Endothelial cell (in vitro differentiated cells): ENCODE data around the gene SAMD5. TPM values are rescaled to one million over a fixed set of nuclear protein-coding genes. Genes with fewer than 3 reads are reported as not detected.

Experiments
- DNase-seq: peaks from one replicate; pipeline ENCODE4 v3.0.0; 2021; ENCODE audit warnings: low spot score
- H3K27ac Mint-ChIP-seq: one replicate; pipeline ENCODE4 v1.8.0; 2021; ENCODE audit warnings: mixed read lengths, inconsistent platforms; ENCODE audit not compliant: unreplicated experiment
- H3K27me3 Mint-ChIP-seq: one replicate; pipeline ENCODE4 v1.8.0; 2021; ENCODE audit warnings: mild to moderate bottlenecking, moderate library complexity, mixed read lengths, inconsistent platforms; ENCODE audit not compliant: unreplicated experiment
- H3K36me3 Mint-ChIP-seq: one replicate; pipeline ENCODE4 v1.8.0; 2021; ENCODE audit warnings: mild to moderate bottlenecking, low read depth, mixed read lengths, inconsistent platforms; ENCODE audit not compliant: unreplicated experiment
- H3K4me1 Mint-ChIP-seq: one replicate; pipeline ENCODE4 v1.8.0; 2021; ENCODE audit warnings: mild to moderate bottlenecking, mixed read lengths, inconsistent platforms; ENCODE audit not compliant: unreplicated experiment
- H3K4me3 Mint-ChIP-seq: one replicate; pipeline ENCODE4 v1.8.0; 2021; ENCODE audit warnings: mild to moderate bottlenecking, mixed read lengths, inconsistent platforms; ENCODE audit not compliant: unreplicated experiment
- H3K9me3 Mint-ChIP-seq: one replicate; pipeline ENCODE4 v1.8.0; 2021; ENCODE audit warnings: mixed read lengths, inconsistent platforms; ENCODE audit not compliant: unreplicated experiment
- CTCF ChIP-seq: fragments of 200-600 bp; sonication (generic); IDR thresholded peaks from one replicate; pipeline ENCODE4 v1.5.0; 2021; ENCODE audit warnings: antibody characterized with exemption; ENCODE audit not compliant: unreplicated experiment
- total RNA-seq: library from RNA; stranded (reverse); fragmentation: NEBNext Ultra II Directional; extraction: Animal tissue kit (Norgen Biotek cat#: 25700); gene quantifications from one replicate; pipeline ENCODE4 v1.2.1, GENCODE V29; 2021; ENCODE audit not compliant: unreplicated experiment

The SAMD5 gene
- total RNA-seq, 1 donor from 2014 or later: 4.7 TPM

- peaks cover 10% of the 10 kb centered on the region for H3K27me3 Mint-ChIP-seq
- H3K9me3 Mint-ChIP-seq: no peaks in the 10 kb centered on the region
- no peak for DNase-seq
- H3K36me3 Mint-ChIP-seq: peaks cover 8% of the 10 kb centered on the region
- no peak for TF ChIP-seq CTCF
- peak overlapping the region; percentile 89 for H3K4me3 Mint-ChIP-seq
- peaks cover 20% of the 10 kb centered on the region for H3K4me1 Mint-ChIP-seq
- H3K27ac Mint-ChIP-seq: no peak overlapping the region
Observed at GRCh38 chr6:147509891-147510290, 1.4 kb downstream of the SAMD5 start.

- Mint-ChIP-seq H3K36me3 (peaks cover 8% of the 10 kb centered on the region), H3K4me3 (no peak overlapping the region), H3K9me3 (no peaks in the 10 kb centered on the region), H3K27ac (no peak overlapping the region), H3K27me3 (peaks cover 8% of the 10 kb centered on the region), H3K4me1 (peaks cover 19% of the 10 kb centered on the region)
- no peak for DNase-seq
- TF ChIP-seq CTCF: no peak
Observed at GRCh38 chr6:147510929-147511590, 2.6 kb downstream of the SAMD5 start.

- Mint-ChIP-seq H3K4me3 (no peak overlapping the region), H3K4me1 (peaks cover 6% of the 10 kb centered on the region), H3K27ac (no peak overlapping the region), H3K27me3 (peaks cover 5% of the 10 kb centered on the region), H3K9me3 (no peaks in the 10 kb centered on the region), H3K36me3 (peaks cover 3% of the 10 kb centered on the region)
- TF ChIP-seq CTCF: no peak
- no peak for DNase-seq
Observed at GRCh38 chr6:147514831-147515230, 6.3 kb downstream of the SAMD5 start.

GRCh38 chr6:147515327-147515726 is 6.8 kb downstream of the SAMD5 start:
- no peak for DNase-seq
- Mint-ChIP-seq H3K27ac (no peak overlapping the region), H3K4me3 (no peak overlapping the region), H3K9me3 (no peaks in the 10 kb centered on the region), H3K4me1 (peaks cover 1% of the 10 kb centered on the region), H3K36me3 (no peaks in the 10 kb centered on the region), H3K27me3 (peaks cover 5% of the 10 kb centered on the region)
- no peak for TF ChIP-seq CTCF

GRCh38 chr6:147522597-147522996 is 14.1 kb downstream of the SAMD5 start:
- no peak for DNase-seq
- no peaks in the 10 kb centered on the region for H3K36me3 Mint-ChIP-seq

More at GRCh38 chr6:147522597-147522996, 14.1 kb downstream of the SAMD5 start:
- no peak overlapping the region for H3K27ac Mint-ChIP-seq
- H3K4me1 Mint-ChIP-seq: peaks cover 3% of the 10 kb centered on the region
- H3K9me3 Mint-ChIP-seq: no peaks in the 10 kb centered on the region
- TF ChIP-seq CTCF: no peak
- H3K4me3 Mint-ChIP-seq: no peak overlapping the region
- no peaks in the 10 kb centered on the region for H3K27me3 Mint-ChIP-seq
